Epithelial cell of esophagus (primary cell): ENCODE measurements around the gene RNF151.
A peak's percentile ranks its signal among the peaks of the same experiment; 100 is the strongest.

ENCODE experiments used
- DNase-seq: peaks from one replicate; pipeline ENCODE4 v3.0.0; 2010; ENCODE audit warnings: low read depth
- H3K4me3 ChIP-seq: 2 replicates; pipeline ENCODE4 v1.5.1; 2011; ENCODE audit warnings: mild to moderate bottlenecking, low read length, control low read depth
- CTCF ChIP-seq: IDR thresholded peaks from 2 replicates; pipeline ENCODE4 v1.5.1; 2011; ENCODE audit warnings: low read depth, mild to moderate bottlenecking, low read length, control low read depth, inconsistent platforms; ENCODE audit not compliant: insufficient read depth; ENCODE audit errors: missing control alignments

The RNF151 gene

GRCh38 chr16:2004795-2005517 lies 38.3 kb downstream of the RNF151 start:
- no peak for DNase-seq
- no peak overlapping the region for H3K4me3 ChIP-seq
- no peak for TF ChIP-seq CTCF

GRCh38 chr16:2005646-2006045 lies 39.0 kb downstream of the RNF151 start:
- no peak for DNase-seq
- H3K4me3 ChIP-seq: no peak overlapping the region
- TF ChIP-seq CTCF: no peak

- TF ChIP-seq CTCF: no peak
Measured at GRCh38 chr16:2006317-2006716, 39.7 kb downstream of the RNF151 start.

GRCh38 chr16:2007081-2007836 lies 40.6 kb downstream of the RNF151 start:
- H3K4me3 ChIP-seq: peak overlapping the region; percentile 85
- no peak for TF ChIP-seq CTCF
- DNase-seq: no peak

More at GRCh38 chr16:2006317-2006716, 39.7 kb downstream of the RNF151 start:
- DNase-seq: no peak
- no peak overlapping the region for H3K4me3 ChIP-seq

GRCh38 chr16:2008009-2008526 lies 41.4 kb downstream of the RNF151 start:
- DNase-seq: peak; percentile 96
- peak overlapping the region; percentile 85 for H3K4me3 ChIP-seq

GRCh38 chr16:2008631-2009163 lies 42.0 kb downstream of the RNF151 start:
- no peak for TF ChIP-seq CTCF
- DNase-seq: peak; percentile 59
- H3K4me3 ChIP-seq: peak overlapping the region; percentile 85

More at GRCh38 chr16:2008009-2008526, 41.4 kb downstream of the RNF151 start:
- TF ChIP-seq CTCF: no peak
